ENCODE measurements around the gene NCF2.

DNA sequence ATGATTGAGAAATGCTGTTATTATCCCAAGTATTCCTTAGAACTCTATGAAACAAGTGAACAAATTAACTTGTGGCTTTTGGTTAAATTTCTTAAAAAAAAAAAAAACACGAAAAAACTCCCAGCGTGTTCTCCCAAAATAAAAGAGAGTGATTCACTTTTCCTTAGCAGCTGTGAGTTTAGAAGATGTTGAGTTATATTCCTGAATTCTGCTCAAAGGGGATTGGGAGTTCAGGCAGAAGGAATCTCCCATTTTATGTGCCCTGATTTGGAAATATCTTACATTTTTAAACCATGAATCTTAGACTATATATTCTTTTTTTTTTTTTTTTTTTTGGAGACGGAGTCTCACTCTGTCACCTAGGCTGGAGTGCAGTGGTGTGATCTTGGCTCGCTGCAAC, 83.7 kb downstream of the NCF2 start:
- TF ChIP-seq POLR2A (IDR thresholded peaks at IDR 0.05) (no peak), CTCF (IDR thresholded peaks at IDR 0.05) (no peak)

Data from body of pancreas (tissue), 4 donors.